SU-DHL-6 (cell line): ENCODE measurements around the gene RFTN1.

Experiments used
- CTCF ChIP-seq: fragments of 200-600 bp; sonication (generic); IDR thresholded peaks from one replicate; pipeline ENCODE4 v1.5.1; 2017; ENCODE audit warnings: antibody characterized with exemption, mild to moderate bottlenecking, low read length, moderate library complexity; ENCODE audit not compliant: insufficient read depth, poor library complexity, severe bottlenecking
- EZH2phosphoT487 ChIP-seq: fragments of 200-600 bp; sonication (generic), shearing (Covaris generic); conservative IDR thresholded peaks from 2 replicates; pipeline ENCODE4 v1.6.1; 2018; ENCODE audit warnings: mild to moderate bottlenecking, antibody characterized with exemption, low read length, moderate library complexity, mixed read lengths

- TF ChIP-seq EZH2phosphoT487 (no peak), CTCF (no peak)
Measured at GRCh38 chr3:16334909-16335308, 178.6 kb downstream of the RFTN1 start.
